ENCODE measurements around the gene DOCK3. TPM values are rescaled to one million over a fixed set of nuclear protein-coding genes. Genes with fewer than 3 reads are reported as not detected.
"Not testable (repeated sequence)": the region's sequence is repeated elsewhere in the genome, so short reads cannot be mapped to it uniquely, and the experiment has no call there.

The DOCK3 gene
- polyA plus RNA-seq, 2 of the 4 experiments (the other 2 are of a cell fraction), result 0.40 to 0.46 TPM

DNA sequence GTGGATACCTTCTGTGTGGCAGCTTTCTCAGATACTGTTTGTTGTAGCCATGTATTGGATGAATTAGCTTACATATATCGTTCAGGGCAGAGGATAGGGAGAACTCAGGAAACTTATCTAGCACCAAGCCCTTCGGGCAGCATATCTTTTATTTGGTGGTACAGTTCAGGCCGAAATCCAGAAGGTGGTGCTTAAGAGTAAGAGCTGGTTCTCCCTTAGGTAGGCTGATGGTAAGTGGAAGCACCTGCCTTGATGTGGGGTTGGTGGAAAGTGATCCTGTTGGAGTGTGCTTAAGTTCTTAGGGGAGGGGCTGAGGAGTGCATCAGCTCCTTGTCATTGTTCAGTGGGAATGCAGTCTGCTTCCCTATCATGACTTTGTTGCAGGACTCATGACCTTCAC is 187.5 kb downstream of the DOCK3 start:
- Histone ChIP-seq H3K4me2 (no peak overlapping the region), H3K4me1 (no peaks in the 10 kb centered on the region), H3K9me3 (no peaks in the 10 kb centered on the region), H3K27ac (no peak overlapping the region), H3K4me3 (no peak overlapping the region)
- no peak for FAIRE-seq
- ATAC-seq, result peak in 1 of 2 experiments; percentile 34; a peak in 1 of 6 replicates
- POLR2A ChIA-PET, result no interaction called here
- TF ChIP-seq ZSCAN20 (CRISPR knock-in tag; IDR thresholded peaks at IDR 0.05) (no peak), CHD4 (IDR thresholded peaks at IDR 0.05; ENCODE audit: borderline replicate concordance) (no peak), ESRRA (IDR thresholded peaks at IDR 0.05; ENCODE audit: borderline replicate concordance, low read length) (no peak), GATA3 (IDR thresholded peaks at IDR 0.05; ENCODE audit: borderline replicate concordance) (no peak)
- peak in 1 of 2 experiments; percentile 7 for DNase-seq (ENCODE audit: low read depth in 1 of 2, low spot score in 1 of 2)
- CTCF ChIA-PET, result interaction anchor here (1.4 kb wide), 1 partner anchor 238 kb away, joined by 3 read pairs; no protein-coding TSS in a partner anchor
- WGBS (ENCODE audit: missing lambda C conversion rate), result 2% methylated on average over 3 of the region's 3 CpGs

DNA sequence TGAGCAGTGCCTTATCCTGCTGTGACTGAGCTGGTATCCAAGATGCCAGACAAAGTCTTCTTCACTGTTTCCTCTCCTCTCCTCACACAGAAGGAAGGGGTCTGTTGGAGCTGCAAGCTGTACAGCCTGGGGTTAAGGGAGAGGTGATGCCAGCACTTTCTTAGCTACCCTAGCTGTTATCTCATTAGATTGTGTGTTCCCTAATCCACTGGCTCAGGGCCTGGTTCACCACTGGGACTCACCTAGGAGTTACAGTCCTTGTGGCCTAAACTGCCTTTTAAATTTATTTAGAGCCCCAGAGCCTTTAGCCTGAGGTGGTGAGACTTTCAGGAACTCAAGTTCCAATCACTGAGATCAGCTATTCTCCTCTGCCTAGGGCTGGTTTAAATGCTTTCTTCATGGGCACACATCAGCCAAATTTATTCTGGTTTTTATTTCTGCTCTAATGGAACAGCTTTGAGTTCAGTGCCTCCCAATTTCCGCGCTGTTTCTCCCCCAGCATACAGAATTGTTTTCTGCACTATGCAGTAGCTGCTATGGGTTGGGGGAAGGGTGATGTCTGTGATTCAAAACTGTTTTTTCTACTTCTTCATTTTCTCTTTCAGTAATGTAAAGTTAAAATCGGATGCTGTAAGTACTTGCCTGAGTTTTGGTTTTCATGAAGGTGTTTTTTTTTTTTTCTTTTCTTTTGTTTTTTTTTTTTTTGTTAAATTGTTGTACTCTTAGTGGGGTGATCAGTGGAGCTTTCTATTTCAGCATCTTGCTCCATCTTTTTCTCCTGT is 198.8 kb downstream of the DOCK3 start:
- no peaks in the 10 kb centered on the region for H3K9me3 ChIP-seq
- no peak for FAIRE-seq
- H3K4me2 ChIP-seq, result no peak overlapping the region
- ATAC-seq, result no peak
- POLR2A ChIA-PET, result no interaction called here
- no peak for TF ChIP-seq FOSB (CRISPR knock-in tag; IDR thresholded peaks at IDR 0.05)
- no peak for TF ChIP-seq ZSCAN20 (CRISPR knock-in tag; IDR thresholded peaks at IDR 0.05)
- TF ChIP-seq ZFP36 (IDR thresholded peaks at IDR 0.05; ENCODE audit: borderline replicate concordance, partially characterized antibody), result no peak
- no peak for TF ChIP-seq TFCP2L1 (CRISPR knock-in tag; IDR thresholded peaks at IDR 0.05)
- no peak for TF ChIP-seq FOXS1 (CRISPR knock-in tag; IDR thresholded peaks at IDR 0.05)
- TF ChIP-seq, protein P1, sequence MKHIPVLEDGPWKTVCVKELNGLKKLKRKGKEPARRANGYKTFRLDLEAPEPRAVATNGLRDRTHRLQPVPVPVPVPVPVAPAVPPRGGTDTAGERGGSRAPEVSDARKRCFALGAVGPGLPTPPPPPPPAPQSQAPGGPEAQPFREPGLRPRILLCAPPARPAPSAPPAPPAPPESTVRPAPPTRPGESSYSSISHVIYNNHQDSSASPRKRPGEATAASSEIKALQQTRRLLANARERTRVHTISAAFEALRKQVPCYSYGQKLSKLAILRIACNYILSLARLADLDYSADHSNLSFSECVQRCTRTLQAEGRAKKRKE (CRISPR knock-in tag; IDR thresholded peaks at IDR 0.05; ENCODE audit: low read depth), result no peak
- no peak for TF ChIP-seq CBX2 (IDR thresholded peaks at IDR 0.05; ENCODE audit: borderline replicate concordance, low read depth)
- TF ChIP-seq SREBF2 (IDR thresholded peaks at IDR 0.05), result no peak
- TF ChIP-seq, protein P2, sequence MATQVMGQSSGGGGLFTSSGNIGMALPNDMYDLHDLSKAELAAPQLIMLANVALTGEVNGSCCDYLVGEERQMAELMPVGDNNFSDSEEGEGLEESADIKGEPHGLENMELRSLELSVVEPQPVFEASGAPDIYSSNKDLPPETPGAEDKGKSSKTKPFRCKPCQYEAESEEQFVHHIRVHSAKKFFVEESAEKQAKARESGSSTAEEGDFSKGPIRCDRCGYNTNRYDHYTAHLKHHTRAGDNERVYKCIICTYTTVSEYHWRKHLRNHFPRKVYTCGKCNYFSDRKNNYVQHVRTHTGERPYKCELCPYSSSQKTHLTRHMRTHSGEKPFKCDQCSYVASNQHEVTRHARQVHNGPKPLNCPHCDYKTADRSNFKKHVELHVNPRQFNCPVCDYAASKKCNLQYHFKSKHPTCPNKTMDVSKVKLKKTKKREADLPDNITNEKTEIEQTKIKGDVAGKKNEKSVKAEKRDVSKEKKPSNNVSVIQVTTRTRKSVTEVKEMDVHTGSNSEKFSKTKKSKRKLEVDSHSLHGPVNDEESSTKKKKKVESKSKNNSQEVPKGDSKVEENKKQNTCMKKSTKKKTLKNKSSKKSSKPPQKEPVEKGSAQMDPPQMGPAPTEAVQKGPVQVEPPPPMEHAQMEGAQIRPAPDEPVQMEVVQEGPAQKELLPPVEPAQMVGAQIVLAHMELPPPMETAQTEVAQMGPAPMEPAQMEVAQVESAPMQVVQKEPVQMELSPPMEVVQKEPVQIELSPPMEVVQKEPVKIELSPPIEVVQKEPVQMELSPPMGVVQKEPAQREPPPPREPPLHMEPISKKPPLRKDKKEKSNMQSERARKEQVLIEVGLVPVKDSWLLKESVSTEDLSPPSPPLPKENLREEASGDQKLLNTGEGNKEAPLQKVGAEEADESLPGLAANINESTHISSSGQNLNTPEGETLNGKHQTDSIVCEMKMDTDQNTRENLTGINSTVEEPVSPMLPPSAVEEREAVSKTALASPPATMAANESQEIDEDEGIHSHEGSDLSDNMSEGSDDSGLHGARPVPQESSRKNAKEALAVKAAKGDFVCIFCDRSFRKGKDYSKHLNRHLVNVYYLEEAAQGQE (IDR thresholded peaks at IDR 0.05), result no peak
- TF ChIP-seq ZC3H11A (IDR thresholded peaks at IDR 0.05), result no peak
- no peak overlapping the region for H3K27ac ChIP-seq
- H3K4me1 ChIP-seq, result no peaks in the 10 kb centered on the region
- no peak overlapping the region for H3K4me3 ChIP-seq
- CTCF ChIA-PET, result no interaction called here
- 25% methylated on average over 3 of the region's 3 CpGs for WGBS (ENCODE audit: missing lambda C conversion rate)
- DNase-seq (ENCODE audit: low read depth in 1 of 2, low spot score in 1 of 2), result no peak

DNA sequence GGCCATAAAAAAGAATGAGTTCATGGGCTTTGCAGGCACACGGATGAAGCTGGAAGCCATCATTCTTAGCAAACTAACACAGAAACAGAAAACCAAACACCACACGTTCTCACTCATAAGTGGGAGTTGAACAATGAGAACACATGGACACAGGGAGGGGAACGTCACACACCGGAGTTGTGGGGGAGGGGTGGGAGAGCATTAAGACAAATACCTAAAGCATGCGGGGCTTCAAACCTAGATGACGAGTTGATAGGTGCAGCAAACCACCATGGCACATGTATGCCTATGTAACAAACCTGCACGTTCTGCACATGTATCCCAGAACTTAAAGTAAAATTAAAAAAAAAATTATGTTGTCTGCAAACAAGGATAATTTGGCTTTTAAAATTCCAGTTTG is 200.1 kb downstream of the DOCK3 start:
- CTCF ChIA-PET, result interaction anchor here (0.7 kb wide), 1 partner anchor 67 kb away, joined by 3 read pairs; no protein-coding TSS in a partner anchor
- H3K4me2 ChIP-seq; ATAC-seq; H3K4me3 ChIP-seq; H3K9me3 ChIP-seq; H3K4me1 ChIP-seq; POLR2A ChIA-PET; FAIRE-seq; H3K27ac ChIP-seq; DNase-seq (ENCODE audit: low read depth in 1 of 2, low spot score in 1 of 2): not testable (repeated sequence)
- WGBS (ENCODE audit: missing lambda C conversion rate), result 19% methylated on average over 7 of the region's 7 CpGs

DNA sequence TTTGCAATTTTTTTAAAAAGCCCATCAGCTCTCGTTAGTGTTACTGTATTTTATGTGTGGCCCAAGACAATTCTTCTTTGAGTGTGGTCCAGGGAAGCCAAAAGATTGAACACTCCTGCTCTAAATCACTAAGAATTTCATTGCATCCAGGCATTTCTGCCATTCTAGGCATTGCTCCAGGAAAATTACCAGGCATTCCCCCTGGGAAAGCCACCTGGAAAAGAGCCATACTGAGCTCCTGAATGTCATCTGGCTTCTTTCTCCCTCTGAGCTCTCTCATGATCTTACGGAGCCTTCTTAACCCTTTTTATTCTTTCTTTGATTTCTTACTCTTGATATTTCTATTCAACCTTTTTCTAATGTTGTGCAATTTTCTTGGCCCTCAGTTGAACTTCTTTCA is 202.2 kb downstream of the DOCK3 start:
- DNase-seq (ENCODE audit: low read depth in 1 of 2, low spot score in 1 of 2), result no peak
- no peak overlapping the region for H3K4me3 ChIP-seq
- H3K27ac ChIP-seq, result no peak overlapping the region
- H3K4me1 ChIP-seq, result no peaks in the 10 kb centered on the region
- ChIA-PET POLR2A (no interaction called here), CTCF (interaction anchor here (1.3 kb wide), 1 partner anchor 249 kb away, joined by 4 read pairs; no protein-coding TSS in a partner anchor)
- no peak for ATAC-seq
- FAIRE-seq, result no peak
- no peaks in the 10 kb centered on the region for H3K9me3 ChIP-seq
- TF ChIP-seq, protein P3, sequence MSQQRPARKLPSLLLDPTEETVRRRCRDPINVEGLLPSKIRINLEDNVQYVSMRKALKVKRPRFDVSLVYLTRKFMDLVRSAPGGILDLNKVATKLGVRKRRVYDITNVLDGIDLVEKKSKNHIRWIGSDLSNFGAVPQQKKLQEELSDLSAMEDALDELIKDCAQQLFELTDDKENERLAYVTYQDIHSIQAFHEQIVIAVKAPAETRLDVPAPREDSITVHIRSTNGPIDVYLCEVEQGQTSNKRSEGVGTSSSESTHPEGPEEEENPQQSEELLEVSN (IDR thresholded peaks at IDR 0.05; ENCODE audit: borderline replicate concordance, low read depth), result no peak
- no peak for TF ChIP-seq GATA3 (IDR thresholded peaks at IDR 0.05; ENCODE audit: borderline replicate concordance)
- TF ChIP-seq, protein P4, sequence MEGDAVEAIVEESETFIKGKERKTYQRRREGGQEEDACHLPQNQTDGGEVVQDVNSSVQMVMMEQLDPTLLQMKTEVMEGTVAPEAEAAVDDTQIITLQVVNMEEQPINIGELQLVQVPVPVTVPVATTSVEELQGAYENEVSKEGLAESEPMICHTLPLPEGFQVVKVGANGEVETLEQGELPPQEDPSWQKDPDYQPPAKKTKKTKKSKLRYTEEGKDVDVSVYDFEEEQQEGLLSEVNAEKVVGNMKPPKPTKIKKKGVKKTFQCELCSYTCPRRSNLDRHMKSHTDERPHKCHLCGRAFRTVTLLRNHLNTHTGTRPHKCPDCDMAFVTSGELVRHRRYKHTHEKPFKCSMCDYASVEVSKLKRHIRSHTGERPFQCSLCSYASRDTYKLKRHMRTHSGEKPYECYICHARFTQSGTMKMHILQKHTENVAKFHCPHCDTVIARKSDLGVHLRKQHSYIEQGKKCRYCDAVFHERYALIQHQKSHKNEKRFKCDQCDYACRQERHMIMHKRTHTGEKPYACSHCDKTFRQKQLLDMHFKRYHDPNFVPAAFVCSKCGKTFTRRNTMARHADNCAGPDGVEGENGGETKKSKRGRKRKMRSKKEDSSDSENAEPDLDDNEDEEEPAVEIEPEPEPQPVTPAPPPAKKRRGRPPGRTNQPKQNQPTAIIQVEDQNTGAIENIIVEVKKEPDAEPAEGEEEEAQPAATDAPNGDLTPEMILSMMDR (IDR thresholded peaks at IDR 0.05), result no peak
- H3K4me2 ChIP-seq, result no peak overlapping the region
- WGBS (ENCODE audit: missing lambda C conversion rate), result 52% methylated on average over 2 of the region's 2 CpGs

DNA sequence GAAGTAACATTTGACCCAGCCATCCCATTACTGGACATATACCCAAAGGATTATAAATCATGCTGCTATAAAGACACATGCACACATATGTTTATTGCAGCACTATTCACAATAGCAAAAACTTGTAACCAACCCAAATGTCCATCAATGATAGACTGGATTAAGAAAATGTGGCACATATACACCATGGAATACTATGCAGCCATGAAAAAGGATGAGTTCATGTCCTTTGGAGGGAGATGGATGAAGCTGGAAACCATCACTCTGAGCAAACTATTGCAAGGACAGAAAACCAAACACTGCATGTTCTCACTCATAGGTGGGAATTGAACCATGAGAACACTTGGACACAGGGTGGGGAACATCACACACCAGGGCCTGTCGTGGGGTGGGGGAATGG is 208.0 kb downstream of the DOCK3 start:
- POLR2A ChIA-PET; H3K4me1 ChIP-seq; FAIRE-seq; H3K27ac ChIP-seq; H3K4me3 ChIP-seq; DNase-seq (ENCODE audit: low read depth in 1 of 2, low spot score in 1 of 2); H3K4me2 ChIP-seq; CTCF ChIA-PET; ATAC-seq; H3K9me3 ChIP-seq: not testable (repeated sequence)
- WGBS (ENCODE audit: missing lambda C conversion rate), result 0% methylated on average over 1 of the region's 1 CpG

Measured in A549 (cell line).